Stimulated activated CD8-positive, alpha-beta memory T cell treated with anti-CD3 and anti-CD28 coated beads, Interleukin-4, amount 100 ng/mL, for 4 hours (primary cell): ENCODE results near the gene RTN4RL1.
"Not testable (repeated sequence)": the region's sequence is repeated elsewhere in the genome, so short reads cannot be mapped to it uniquely, and the experiment has no call there.

Experiments
- DNase-seq, 2 donors: peaks; one replicate each; pipeline ENCODE4 v3.0.0-alpha.2; 2020; ENCODE audit warnings: low read depth in 2 of 2, low spot score in 1 of 2

Gene RTN4RL1

GRCh38 chr17:1898332-1898731 lies 126.8 kb downstream of the RTN4RL1 start:
- no peak for DNase-seq

GRCh38 chr17:1897105-1897656 lies 128.0 kb downstream of the RTN4RL1 start:
- no peak for DNase-seq

GRCh38 chr17:1896243-1897104 lies 128.7 kb downstream of the RTN4RL1 start:
- no peak for DNase-seq

DNA sequence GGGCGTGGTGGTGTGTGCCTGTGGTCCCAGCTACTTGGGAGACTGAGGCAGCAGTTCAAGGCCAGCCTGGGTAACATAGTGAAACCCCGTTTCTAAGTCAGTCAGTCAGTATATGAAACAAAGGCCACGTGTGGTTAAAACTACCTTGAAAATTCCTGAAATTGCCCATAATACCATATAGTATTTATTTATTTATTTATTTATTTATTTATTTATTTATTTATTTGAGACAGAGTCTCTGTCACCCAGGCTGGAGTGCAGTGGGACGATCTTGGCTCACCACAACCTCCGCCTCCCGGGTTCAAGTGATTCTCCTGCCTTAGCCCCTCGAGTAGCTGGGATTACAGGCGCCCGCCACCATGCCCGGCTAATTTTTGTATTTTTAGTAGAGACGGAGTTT lies 129.7 kb downstream of the RTN4RL1 start:
- DNase-seq = not testable (repeated sequence)

DNA sequence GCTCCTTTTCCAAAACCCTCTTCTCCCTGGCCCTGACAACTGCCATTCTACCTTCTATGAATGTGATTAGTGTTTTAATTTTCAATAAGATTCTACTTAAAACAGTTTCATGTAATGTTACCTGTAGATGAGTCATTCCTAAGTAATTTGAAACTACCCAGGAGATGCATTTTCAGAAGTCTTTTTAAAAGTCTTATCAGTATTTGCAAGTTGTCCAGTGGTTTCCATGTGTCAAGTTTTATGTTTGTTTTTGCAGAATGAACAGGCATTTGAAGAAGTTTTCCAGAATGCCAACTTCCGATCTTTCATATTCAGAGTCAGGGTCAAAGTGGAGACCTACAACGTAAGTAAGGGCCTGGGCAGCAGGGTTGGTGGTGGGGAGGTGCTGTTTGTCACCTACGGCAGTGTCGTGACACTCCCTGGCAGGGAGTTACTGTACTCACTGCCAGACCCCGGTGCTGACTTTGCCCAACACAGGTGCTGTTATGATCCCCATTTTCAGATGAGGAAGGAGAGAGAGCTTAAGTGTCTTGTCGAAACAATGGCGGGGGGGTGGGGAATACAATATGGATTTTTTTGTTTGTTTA lies 130.3 kb downstream of the RTN4RL1 start:
- DNase-seq = no peak

DNA sequence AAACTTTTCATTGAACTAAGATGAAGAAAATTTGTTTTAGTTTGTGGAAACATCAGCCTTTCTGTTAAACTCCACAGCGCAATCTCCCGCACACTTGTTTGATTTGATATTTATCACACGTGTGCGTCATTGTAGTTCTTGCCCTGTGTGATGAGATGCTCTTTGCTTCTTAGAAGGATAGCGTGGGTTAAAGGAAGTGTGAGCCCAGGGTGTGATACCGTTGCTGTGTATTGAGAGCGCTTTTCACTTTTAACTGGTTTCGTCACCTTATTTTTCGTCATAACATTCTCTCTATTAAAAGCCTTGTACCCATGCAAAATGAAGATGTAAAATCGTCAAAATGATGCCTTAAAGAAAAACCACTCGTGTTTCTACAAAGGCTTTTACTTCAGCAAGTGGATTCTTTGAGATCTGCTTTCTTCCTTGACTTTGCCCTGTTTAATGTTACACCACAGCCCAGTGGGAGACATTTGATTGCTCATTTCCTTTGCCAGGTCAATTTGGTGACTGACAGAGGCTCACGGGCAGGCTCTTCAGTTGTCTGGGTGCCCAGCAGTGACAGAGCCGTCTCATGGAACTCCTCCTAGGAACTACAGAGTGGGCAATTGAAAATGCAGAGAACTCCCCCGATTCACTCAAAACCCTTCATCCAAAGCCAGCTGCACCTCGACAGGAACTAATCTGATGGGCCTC lies 134.2 kb downstream of the RTN4RL1 start:
- peak in 1 of 2 donors; percentile 11 for DNase-seq

DNA sequence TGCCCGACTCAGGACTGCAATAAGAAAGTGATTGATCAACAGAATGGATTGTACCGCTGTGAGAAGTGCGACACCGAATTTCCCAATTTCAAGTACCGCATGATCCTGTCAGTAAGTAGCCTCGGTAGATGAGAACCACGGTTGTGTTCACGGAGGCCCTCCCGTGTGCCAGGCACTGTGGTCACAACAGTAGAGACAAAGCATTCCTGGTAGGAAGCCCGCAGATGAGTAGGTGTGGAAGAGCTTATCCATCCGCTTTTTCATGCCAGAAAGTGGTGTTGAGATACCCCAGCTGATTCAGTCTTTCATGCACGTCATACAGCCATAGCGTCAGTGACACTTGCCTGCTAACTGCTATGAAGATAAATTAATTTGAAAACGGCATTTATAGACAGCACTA lies 136.4 kb downstream of the RTN4RL1 start:
- no peak for DNase-seq
